Measurements from ENCODE around the gene HSPA8.

HSPA8 gene

DNA sequence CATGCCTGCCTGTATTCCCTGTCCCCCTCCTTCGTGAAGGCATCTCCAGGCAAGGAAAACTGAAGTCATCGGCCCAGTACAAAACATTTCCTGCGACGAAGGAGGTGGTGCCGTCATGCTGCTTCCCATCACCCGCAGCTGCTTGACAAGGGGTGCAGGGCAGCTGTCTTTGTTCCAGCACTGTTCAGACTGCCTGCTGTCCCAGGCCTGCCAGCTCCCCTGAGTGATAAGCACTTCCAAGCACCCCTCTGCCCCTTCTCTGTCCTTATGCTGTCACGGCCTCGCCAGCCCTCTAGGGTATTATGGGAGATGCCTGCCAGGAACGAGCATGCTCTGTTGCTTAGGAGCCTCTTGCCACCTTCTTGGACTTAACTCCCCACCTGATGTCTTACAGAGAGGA, 43.2 kb downstream of the HSPA8 start:
- Histone ChIP-seq H3K27ac (ENCODE audit: low read length) (no peak overlapping the region), H3K4me1 (ENCODE audit: control insufficient read depth, insufficient read depth, low read length) (no peaks in the 10 kb centered on the region), H3K9me3 (ENCODE audit: control insufficient read depth, insufficient read depth, low read length) (no peaks in the 10 kb centered on the region), H3K4me3 (ENCODE audit: low read length) (no peak overlapping the region), H3K27me3 (ENCODE audit: control insufficient read depth, insufficient read depth, low read length) (no peaks in the 10 kb centered on the region), H3K36me3 (ENCODE audit: control insufficient read depth, insufficient read depth, low read length) (no peaks in the 10 kb centered on the region)
- no CpG with 5 or more reads among the region's 9 CpGs for WGBS (ENCODE audit: insufficient coverage, insufficient read length)
- DNase-seq (ENCODE audit: low read depth, low spot score): no peak

DNA sequence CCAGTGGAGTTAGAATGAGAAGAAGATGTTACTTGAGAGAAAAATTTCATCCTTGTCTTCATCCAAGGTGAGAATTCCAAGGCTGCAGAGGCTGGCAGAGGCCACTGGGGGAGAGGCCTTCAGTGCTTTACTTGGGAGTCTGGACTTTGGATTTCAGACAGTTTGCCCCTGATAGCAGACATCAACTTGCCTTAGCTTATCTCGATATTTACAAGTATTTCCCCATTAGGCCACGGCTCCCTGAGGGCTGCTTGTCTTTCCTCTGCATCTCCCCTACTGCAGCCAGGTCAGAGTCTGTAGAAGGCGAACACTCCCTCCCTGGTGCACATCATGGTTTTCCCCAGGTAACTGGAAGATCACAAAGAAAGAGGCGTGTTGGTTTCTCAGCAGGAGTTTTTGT, 50.4 kb downstream of the HSPA8 start:
- no peak for DNase-seq (ENCODE audit: low read depth, low spot score)
- no peaks in the 10 kb centered on the region; the same call in 1 of the 2 replicates for H3K4me1 ChIP-seq (ENCODE audit: control insufficient read depth, insufficient read depth, low read length)
- WGBS (ENCODE audit: insufficient coverage, insufficient read length): no CpG with 5 or more reads among the region's 4 CpGs
- no peaks in the 10 kb centered on the region for H3K36me3 ChIP-seq (ENCODE audit: control insufficient read depth, insufficient read depth, low read length)
- H3K4me3 ChIP-seq (ENCODE audit: low read length): no peak overlapping the region
- H3K9me3 ChIP-seq (ENCODE audit: control insufficient read depth, insufficient read depth, low read length): no peaks in the 10 kb centered on the region
- H3K27ac ChIP-seq (ENCODE audit: low read length): no peak overlapping the region
- no peaks in the 10 kb centered on the region; the same call in 1 of the 2 replicates for H3K27me3 ChIP-seq (ENCODE audit: control insufficient read depth, insufficient read depth, low read length)

Measured in iPS DF 6.9 (cell line).